Measurements from ENCODE around the gene ITPRIPL2.

- TF ChIP-seq CTCF (IDR thresholded peaks at IDR 0.05 in 8 of 11, conservative IDR thresholded peaks at IDR 0.05 in 3 of 11) (no peak), POLR2A (IDR thresholded peaks at IDR 0.05) (no peak), POLR2AphosphoS5 (IDR thresholded peaks at IDR 0.05) (no peak)
Measured at GRCh38 chr16:19105131-19105530, 8.6 kb upstream of the ITPRIPL2 start.

Data from spleen (tissue), 7 donors.